NCI-H82 (cell line): ENCODE results near the gene PAM16.
A peak's percentile ranks its signal among the peaks of the same experiment; 100 is the strongest.

Experiments used
- DNase-seq: peaks from one replicate; lab custom pipeline; 2025; lab: John Stamatoyannopoulos, UW

PAM16 gene

DNA sequence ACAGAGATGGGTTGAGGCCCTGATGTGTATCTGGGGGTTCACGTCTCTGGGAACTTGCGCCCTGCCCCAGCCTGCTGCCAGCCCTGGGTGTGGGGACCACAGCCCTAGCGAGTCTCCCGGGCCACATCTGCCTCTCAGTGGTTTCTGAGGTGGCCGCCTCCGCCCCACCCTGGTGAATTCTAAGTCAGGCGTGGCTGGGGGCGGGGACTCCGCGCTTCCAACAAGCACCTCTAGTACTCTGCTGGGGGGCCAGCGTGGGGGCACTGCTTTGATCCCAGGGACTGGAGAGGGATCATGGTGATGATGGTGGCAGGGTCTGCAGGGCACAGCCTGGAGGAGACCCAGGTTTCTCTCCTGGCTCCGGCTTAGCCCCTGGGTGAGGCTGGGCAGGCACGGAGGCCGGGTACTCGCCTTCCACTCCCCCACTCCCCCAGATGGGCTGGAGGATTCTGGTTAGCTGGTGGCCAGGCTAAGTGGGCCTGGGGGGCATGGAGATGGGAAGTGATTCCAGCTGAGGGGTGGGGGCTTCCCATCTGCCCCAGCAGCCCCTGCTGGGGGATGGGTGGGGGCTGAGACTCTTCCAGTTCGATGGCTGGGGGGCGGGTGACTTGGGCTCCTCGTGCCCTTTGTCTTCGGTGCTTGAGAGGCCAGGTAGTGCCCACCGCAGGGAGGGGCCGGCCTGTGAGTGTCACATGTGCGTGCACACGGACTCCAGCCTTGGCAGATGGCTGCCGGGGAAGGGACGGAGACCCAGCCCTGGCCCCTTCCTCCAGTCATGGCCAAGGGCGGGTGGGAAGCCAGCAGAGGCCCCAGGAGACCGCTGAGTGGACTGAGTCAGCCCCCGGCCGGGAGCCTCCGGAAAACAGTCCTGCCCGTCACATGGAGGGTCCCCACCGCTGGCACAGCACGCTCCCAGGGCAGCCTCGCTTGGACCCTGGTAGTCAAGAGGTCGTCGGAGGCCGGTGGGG is 31.4 kb downstream of the PAM16 start:
- DNase-seq: no peak

- DNase-seq: no peak
Measured at GRCh38 chr16:4318967-4319366, 32.2 kb downstream of the PAM16 start.

GRCh38 chr16:4318451-4318910 is 32.6 kb downstream of the PAM16 start:
- peak; percentile 52 for DNase-seq

DNA sequence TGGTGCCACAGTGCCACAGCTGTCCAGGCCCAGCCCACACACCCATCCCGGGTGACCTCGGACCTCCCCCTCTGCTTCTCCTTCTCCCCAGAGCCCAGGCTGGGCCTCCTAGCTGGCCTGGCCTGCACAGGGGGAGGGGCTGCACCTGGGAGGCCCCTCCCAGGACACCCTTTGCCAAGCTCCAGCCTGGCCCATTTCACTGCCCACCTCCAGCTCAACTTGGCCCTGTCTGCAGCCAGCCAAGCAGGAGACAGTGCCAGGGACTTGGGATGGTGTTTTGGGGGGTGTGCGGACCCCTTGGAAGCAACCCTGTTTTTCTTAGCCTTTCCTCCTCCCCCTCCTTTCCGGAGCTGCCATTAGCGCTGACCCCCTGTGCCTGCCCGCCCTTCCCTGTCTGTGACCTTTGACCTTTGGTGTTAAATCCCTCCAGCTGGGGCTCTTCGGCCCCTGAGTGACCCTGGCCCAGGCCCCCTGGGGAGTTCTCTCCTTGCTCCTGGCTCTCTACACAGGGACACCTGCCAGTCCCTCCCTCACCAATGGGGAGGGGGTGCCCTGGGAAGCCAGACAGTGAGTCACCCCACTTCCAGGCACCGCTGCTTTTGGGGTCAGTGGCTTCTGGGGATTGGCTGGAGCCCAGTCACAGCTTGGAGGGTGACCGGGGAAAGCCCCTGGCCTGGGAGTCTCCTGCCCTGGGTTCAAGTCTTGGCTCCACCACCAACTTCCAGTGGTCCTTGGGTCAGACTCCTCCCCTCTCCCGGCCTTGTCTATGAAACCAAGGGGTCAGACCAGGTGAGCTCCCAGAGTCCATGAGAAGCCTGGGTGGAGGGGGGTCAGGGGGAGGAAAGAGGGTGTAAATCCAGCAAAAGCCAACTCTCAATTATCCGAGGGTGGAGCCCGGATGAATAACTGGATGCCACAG is 33.3 kb downstream of the PAM16 start:
- peak; percentile 39 for DNase-seq

DNA sequence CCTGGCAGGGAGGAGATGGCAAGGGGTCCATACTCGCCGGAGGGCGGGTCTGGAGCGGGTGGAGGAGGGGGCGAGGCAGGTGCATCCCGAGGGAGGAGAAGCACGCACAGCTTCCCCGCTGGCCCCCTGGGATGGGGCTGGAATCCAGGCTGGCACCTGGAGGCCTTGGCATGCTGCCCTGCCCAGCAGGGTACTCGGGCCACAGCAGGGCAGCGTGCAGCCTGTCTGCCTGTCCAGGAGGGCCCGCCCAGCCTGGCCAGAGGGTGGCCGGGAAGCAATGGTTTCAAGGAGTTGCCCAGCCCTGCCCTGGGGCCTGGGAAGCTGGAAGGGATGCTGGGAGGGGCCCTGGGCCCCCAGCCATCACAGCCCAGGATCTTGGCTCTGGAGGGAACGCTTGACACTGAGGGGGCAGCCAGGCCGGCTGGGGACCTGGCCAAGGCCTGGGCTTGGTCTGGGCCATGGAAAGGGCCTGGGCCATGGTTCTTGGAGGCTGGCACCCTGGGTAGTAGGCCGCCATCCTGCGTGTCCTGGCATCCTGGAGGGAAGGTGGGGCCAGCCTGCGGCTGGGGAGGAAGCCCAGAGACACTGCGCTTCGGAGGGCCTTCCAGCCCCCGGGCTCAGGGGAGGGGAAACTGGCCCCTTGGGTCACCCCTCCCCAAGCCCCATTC is 34.1 kb downstream of the PAM16 start:
- DNase-seq: peak; percentile 43

DNA sequence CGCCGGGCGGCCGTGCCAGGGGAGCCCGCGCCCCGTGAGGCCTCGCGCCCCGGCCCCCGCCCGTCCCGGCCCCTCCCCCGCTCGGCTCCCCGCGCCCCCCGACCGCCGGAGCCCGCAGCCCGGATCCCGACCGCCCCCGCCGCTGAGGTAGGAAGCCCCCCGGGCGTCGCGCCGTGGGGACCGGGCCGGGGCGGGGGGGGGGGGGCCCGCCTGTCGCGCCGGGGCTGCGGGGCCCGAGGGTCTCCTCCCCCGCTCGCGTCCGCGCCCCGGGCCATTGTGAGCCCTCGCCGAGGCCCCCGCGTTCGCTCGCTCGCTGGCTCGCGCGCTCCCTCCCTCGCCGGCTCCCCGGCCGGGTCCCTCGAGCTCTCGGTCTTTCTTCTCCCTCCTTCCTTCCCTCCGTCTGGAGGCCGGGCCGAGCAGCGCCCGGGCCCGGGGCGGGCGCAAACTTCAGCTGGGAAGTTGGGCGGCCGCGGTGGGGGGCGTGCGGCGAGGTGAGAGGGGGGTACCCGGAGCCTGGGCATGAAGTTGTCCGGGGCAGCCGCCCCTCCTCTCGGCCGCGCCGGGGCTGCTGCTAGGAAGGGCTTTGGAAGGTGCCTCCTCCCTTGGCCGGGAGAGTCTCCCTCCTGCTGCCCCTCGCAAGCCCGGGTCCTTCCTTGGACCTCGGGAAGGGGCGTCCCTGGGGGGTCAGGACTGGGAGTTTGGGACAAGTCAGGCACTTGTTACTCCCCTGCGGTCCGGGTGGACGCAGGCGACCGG is 34.8 kb downstream of the PAM16 start:
- DNase-seq: peak; percentile 54

DNA sequence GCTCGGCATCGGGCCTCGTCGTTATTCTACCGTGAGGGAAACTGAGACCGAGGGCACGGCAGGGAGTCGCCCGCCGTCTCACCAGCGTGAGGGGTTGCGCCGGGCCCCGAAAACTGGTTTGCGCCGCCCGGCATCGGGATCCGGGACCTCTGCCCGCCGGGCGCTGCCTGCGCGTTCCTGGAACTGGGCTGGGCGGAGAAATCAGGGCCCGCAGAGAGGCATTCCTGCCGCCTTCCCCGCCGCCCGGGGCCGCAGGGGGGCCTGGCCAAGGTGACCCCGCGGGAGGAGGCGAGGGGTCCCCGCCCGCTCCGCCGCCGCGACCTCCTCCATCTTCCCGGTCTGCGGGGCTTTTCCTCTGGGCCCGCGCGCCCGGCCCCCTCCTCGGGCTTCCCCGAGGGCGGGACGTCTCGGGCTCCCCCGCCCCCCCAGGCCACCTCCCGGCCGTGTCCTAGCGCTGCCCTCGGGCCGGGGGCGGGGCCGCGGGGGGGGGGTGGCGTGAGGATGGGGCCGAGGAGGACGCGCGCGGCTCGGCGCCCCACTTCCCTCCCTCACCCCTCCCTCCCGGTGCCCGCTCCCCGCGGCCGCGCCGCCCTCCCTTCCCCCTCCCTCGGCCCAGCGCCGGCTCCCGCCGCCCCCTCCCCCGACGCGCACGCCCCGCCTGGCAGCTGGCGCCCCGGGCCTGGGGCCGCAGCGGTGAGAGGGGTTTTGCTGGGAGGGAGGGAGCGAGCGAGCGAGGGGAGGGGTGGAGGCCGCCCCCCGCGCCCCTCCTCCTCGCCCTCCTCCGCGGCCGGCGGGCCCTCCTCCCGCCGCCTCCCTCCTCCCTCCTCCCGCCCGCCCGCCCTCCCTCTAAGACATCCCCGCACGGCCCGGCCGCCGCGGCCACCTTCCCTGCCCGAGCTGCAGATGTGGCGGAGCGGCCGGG is 35.7 kb downstream of the PAM16 start, which contains the start of gene GLIS2:
Gene GLIS2, plus strand, starts transcription at position 882 of the 922 bp plus-strand sequence. CDS start 16,214 bp downstream, outside the sequence.
- DNase-seq: peak; percentile 94

GRCh38 chr16:4314532-4315185 is 36.5 kb downstream of the PAM16 start:
- peak; percentile 75 for DNase-seq

GRCh38 chr16:4313563-4314531 is 37.3 kb downstream of the PAM16 start:
- peak; percentile 57 for DNase-seq

DNA sequence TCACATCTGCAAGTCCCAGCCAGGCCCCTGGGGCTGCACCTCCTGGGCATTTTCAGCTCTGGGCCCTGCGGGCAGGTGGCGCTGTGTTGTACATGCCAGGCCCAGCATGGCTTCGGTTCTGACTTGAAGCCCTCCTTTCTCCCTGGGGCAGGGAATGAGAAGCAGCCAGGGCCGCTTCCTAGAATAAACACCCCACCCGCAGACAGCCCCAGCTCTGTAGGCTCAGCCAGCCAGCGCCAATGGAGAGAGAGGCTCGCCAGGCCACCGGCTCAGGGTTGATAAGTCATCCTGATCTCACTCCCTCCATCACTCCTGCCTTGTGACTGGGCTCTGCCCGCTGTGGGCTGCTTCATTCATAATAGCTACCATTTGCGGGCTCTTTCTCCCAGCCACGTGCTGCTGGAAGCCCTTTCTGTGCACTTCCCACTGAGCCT is 41.3 kb downstream of the PAM16 start:
- peak; percentile 76 for DNase-seq

- no peak for DNase-seq
Measured at GRCh38 chr16:4309102-4309832, 41.9 kb downstream of the PAM16 start.

GRCh38 chr16:4307215-4308037 is 43.7 kb downstream of the PAM16 start:
- DNase-seq: peak; percentile 95

DNA sequence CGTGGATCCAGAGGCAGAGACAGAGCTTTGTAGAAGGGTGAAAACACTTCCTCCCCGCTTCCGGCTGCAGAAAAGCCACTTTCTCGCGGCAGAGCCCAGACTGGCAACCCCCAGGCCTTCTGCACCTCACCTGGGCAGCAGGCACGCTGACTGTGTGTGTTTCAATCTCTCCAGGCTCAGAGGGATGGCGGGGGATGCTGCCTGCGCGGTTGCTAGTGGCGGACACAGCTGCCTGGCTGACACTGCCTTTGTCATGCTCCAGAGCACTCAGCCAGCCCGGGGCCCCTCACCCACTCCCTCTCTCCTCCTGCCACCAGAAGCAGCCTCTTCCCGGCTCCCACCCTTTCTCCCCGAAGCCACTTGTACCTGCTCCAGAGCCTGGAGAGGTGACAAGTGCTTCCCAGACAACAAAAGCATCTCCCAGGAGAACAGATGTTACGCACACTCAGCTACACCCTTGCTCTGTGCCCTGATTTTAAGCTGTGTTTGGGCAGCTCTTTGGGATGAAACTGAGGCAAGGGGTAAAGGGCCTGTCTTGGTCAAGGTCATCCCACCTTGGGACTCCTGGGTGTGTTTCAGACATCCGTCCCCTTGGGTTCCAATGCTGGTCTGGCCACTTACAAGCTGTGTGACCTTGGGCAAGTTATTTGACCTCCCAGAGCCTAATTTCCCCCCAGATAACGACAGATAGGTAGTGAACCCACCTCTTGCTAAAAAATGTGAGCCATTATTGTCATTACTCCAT is 44.5 kb downstream of the PAM16 start:
- DNase-seq: peak; percentile 74

GRCh38 chr16:4303973-4304372 is 47.1 kb downstream of the PAM16 start:
- DNase-seq: peak; percentile 93

- DNase-seq: no peak
Measured at GRCh38 chr16:4301968-4302367, 49.2 kb downstream of the PAM16 start.

- DNase-seq: no peak
Measured at GRCh38 chr16:4301177-4301576, 49.9 kb downstream of the PAM16 start.
